Loucy (cell line): ENCODE results near the gene BANP.

Experiments
- H2AFZ ChIP-seq: fragments of 200-600 bp; sonication (generic); 2 replicates; pipeline ENCODE4 v1.6.0; 2016; ENCODE audit warnings: antibody characterized with exemption, mild to moderate bottlenecking, low read length, moderate library complexity
- H3F3A ChIP-seq: fragments of 200-600 bp; 2 replicates; pipeline ENCODE4 v1.6.0; 2016; ENCODE audit warnings: antibody characterized with exemption, low read depth, mild to moderate bottlenecking
- H3K27me3 ChIP-seq: fragments of 200-600 bp; sonication (generic); 2 replicates; pipeline ENCODE4 v1.6.1; 2014; ENCODE audit warnings: low read length, mild to moderate bottlenecking; ENCODE audit not compliant: insufficient read depth, poor library complexity, severe bottlenecking
- H3K36me3 ChIP-seq: fragments of 200-600 bp; sonication (generic); 2 replicates; pipeline ENCODE4 v1.6.1; 2016; ENCODE audit warnings: low read length; ENCODE audit not compliant: insufficient read depth
- H3K4me1 ChIP-seq: fragments of 200-600 bp; sonication (generic); 2 replicates; pipeline ENCODE4 v1.5.1; 2014; ENCODE audit warnings: low read length, mild to moderate bottlenecking; ENCODE audit not compliant: insufficient read depth, poor library complexity, severe bottlenecking
- H3K4me2 ChIP-seq: fragments of 200-600 bp; sonication (generic); 2 replicates; pipeline ENCODE4 v1.6.0; 2014; ENCODE audit warnings: antibody characterized with exemption, low read length, low read depth, mild to moderate bottlenecking; ENCODE audit not compliant: poor library complexity, severe bottlenecking
- H3K4me3 ChIP-seq: fragments of 200-600 bp; sonication (generic); 2 replicates; pipeline ENCODE4 v1.5.1; 2014; ENCODE audit warnings: low read length, mild to moderate bottlenecking, mixed read lengths; ENCODE audit not compliant: poor library complexity, severe bottlenecking
- H3K79me2 ChIP-seq: fragments of 200-600 bp; sonication (generic); 2 replicates; pipeline ENCODE4 v1.6.1; 2014; ENCODE audit warnings: low read length; ENCODE audit not compliant: insufficient read depth
- H3K9ac ChIP-seq: fragments of 200-600 bp; sonication (generic); 2 replicates; pipeline ENCODE4 v1.6.0; 2014; ENCODE audit warnings: mild to moderate bottlenecking, low read depth, low read length, moderate library complexity; ENCODE audit not compliant: poor library complexity, severe bottlenecking
- H3K9me2 ChIP-seq: fragments of 200-600 bp; sonication (generic); replicated peaks from 2 replicates; pipeline ENCODE4 v1.6.1; 2016; ENCODE audit warnings: low read depth, low read length, mixed read lengths
- H3K9me3 ChIP-seq: fragments of 200-600 bp; sonication (generic); 2 replicates; pipeline ENCODE4 v1.6.1; 2014; ENCODE audit warnings: mild to moderate bottlenecking, antibody characterized with exemption, low read length, low read depth; ENCODE audit not compliant: insufficient read depth
- H4K20me1 ChIP-seq: fragments of 200-600 bp; sonication (generic); 2 replicates; pipeline ENCODE4 v1.6.0; 2014; ENCODE audit warnings: antibody characterized with exemption, low read length, mild to moderate bottlenecking; ENCODE audit not compliant: insufficient read depth, poor library complexity, severe bottlenecking
- CTCF ChIP-seq: fragments of 200-600 bp; sonication (generic); conservative IDR thresholded peaks from 2 replicates; pipeline ENCODE4 v1.5.1; 2014; ENCODE audit warnings: mild to moderate bottlenecking, antibody characterized with exemption, low read length
- EZH2phosphoT487 ChIP-seq: fragments of 200-600 bp; IDR thresholded peaks from 2 replicates; pipeline ENCODE4 v1.6.1; 2018; ENCODE audit warnings: antibody characterized with exemption, mild to moderate bottlenecking, moderate library complexity, borderline replicate concordance

Gene BANP

GRCh38 chr16:88005968-88006367 lies 54.7 kb downstream of the BANP start:
- Histone ChIP-seq H4K20me1 (no peaks in the 10 kb centered on the region), H3K9me2 (no peaks in the 10 kb centered on the region), H3K27me3 (no peaks in the 10 kb centered on the region), H3K36me3 (peaks cover 12% of the 10 kb centered on the region; the same call in 1 of the 2 replicates), H3K9me3 (no peaks in the 10 kb centered on the region), H3K79me2 (no peaks in the 10 kb centered on the region), H2AFZ (no peak overlapping the region), H3K4me2 (no peak overlapping the region), H3K9ac (no peak overlapping the region), H3K4me1 (no peaks in the 10 kb centered on the region), H3K4me3 (no peak overlapping the region), H3F3A (no peaks in the 10 kb centered on the region)
- TF ChIP-seq EZH2phosphoT487 (no peak), CTCF (no peak)

DNA sequence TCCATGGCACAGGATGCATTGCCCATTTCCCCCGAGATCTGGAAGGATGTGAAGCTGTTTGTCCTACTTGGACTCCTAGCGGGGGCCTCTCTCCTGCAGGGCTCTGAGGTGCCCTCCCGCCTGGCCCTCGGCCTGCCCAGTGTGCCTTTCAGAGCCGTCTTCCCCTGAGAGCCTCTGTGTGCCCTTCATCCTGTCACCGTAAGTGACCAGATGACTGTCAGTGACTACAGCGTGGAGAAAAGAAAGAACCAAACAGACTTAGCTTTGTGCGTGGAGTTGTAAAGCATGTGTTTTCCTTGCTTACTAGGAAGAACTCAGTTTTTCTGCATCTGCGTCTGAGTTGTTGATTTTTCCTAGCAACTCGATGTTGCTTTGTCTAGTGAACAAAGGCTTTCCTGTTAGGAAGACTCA lies 56.1 kb downstream of the BANP start:
- TF ChIP-seq EZH2phosphoT487 (no peak), CTCF (no peak)
- Histone ChIP-seq H3K4me1 (no peaks in the 10 kb centered on the region), H2AFZ (no peak overlapping the region), H3K36me3 (peaks cover 13% of the 10 kb centered on the region; the same call in 1 of the 2 replicates), H3F3A (no peaks in the 10 kb centered on the region), H3K9me2 (no peaks in the 10 kb centered on the region), H4K20me1 (no peaks in the 10 kb centered on the region), H3K4me3 (no peak overlapping the region), H3K79me2 (no peaks in the 10 kb centered on the region), H3K27me3 (no peaks in the 10 kb centered on the region), H3K9me3 (no peaks in the 10 kb centered on the region), H3K9ac (no peak overlapping the region), H3K4me2 (no peak overlapping the region)

DNA sequence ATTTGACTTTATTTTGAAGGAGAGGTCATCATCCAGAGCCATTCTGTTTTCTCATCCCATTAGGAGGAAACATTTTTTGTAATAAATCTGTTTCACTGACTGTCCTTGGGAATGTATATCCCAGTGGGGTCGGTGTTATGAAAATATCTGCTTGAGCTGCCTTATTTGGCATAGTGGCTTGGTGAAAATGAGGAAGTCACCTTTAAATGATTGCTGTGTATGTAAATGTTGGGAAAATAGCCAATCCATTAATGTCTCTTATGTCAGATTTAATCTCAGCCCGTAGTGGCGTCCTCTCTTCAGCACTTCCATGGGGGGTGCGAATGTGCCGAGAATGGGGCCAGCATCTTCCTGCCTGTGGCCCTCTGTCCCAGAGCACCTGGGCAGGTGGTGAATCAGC lies 57.6 kb downstream of the BANP start:
- H3K27me3 ChIP-seq = no peaks in the 10 kb centered on the region
- TF ChIP-seq CTCF (no peak), EZH2phosphoT487 (no peak)
- H3K79me2 ChIP-seq = no peaks in the 10 kb centered on the region
- peaks cover 19% of the 10 kb centered on the region; the same call in 1 of the 2 replicates for H3K36me3 ChIP-seq
- H2AFZ ChIP-seq = no peak overlapping the region
- H4K20me1 ChIP-seq = no peaks in the 10 kb centered on the region
- no peak overlapping the region for H3K4me2 ChIP-seq
- no peaks in the 10 kb centered on the region for H3K9me2 ChIP-seq
- no peak overlapping the region for H3K4me3 ChIP-seq
- H3K9ac ChIP-seq = no peak overlapping the region
- no peaks in the 10 kb centered on the region for H3K9me3 ChIP-seq
- H3F3A ChIP-seq = no peaks in the 10 kb centered on the region
- no peaks in the 10 kb centered on the region for H3K4me1 ChIP-seq
